ENCODE measurements around the gene MYOZ2. TPM values are rescaled to one million over a fixed set of nuclear protein-coding genes. Genes with fewer than 3 reads are reported as not detected.

MYOZ2 gene
- total RNA-seq, 3 donors from 2014 or later (not counting 1 experiment from before 2014, with no cell fraction given) = not detected

DNA sequence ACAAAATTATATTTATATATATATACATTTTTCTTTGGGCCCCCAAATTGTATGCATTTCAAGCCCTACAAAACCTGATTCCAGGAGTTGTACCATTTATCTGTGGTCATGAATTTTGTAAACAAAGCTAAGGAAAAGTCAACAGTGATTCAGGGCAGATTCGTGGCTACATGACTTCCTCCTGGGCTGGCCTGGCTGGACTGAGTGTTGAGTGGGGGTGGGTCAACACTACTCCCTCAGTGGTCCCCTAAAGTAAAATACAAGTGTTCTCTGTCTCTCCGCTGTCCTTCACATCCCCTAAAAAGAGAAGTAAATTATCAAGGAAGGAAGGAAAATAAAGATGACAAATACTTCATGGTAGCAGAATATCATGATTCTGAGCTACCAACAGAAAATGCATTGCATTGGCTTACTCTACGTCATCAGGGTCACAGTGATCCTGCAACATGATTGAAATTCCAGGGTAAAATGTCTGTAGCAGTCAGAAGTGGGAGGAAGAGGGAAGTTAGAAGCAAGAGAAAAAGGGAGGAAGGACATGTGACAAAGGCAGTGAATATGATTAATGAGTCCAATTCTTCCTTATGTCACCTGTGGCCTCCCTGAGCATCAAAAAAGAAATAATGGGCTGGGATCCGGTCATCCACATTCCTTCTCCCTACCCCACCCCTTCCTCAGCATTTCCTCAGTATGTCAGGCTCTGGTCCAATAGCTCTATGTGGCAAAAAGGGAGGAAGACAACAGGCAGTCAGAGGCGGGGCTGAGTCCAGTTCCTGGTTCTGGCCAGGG lies 42.4 kb upstream of the MYOZ2 start:
- peaks cover 3 to 8% of the 10 kb centered on the region in 2 donors for H3K27me3 Mint-ChIP-seq (ENCODE audit: low read depth in 2 of 2)
- Histone ChIP-seq H3K9me3 (ENCODE audit: control insufficient read depth, insufficient read depth, low read length) (no peaks in the 10 kb centered on the region), H3K4me3 (ENCODE audit: low read length) (no peak overlapping the region), H3K27ac (ENCODE audit: low read length) (no peak overlapping the region), H3K36me3 (ENCODE audit: control insufficient read depth, insufficient read depth, low read length) (no peaks in the 10 kb centered on the region), H3K4me1 (ENCODE audit: control insufficient read depth, insufficient read depth, low read length) (no peaks in the 10 kb centered on the region), H3K27me3 (ENCODE audit: control insufficient read depth, insufficient read depth, low read length) (no peaks in the 10 kb centered on the region)
- no peak overlapping the region for H3K27ac Mint-ChIP-seq
- H3K9me3 Mint-ChIP-seq = peaks cover 0 to 2% of the 10 kb centered on the region in 2 donors
- no peaks in the 10 kb centered on the region for H3K36me3 Mint-ChIP-seq
- DNase-seq = no peak
- H3K4me3 Mint-ChIP-seq = no peak overlapping the region
- intact Hi-C loops (cut with micrococcal nuclease) = no loop called here
- TF ChIP-seq, protein P1, sequence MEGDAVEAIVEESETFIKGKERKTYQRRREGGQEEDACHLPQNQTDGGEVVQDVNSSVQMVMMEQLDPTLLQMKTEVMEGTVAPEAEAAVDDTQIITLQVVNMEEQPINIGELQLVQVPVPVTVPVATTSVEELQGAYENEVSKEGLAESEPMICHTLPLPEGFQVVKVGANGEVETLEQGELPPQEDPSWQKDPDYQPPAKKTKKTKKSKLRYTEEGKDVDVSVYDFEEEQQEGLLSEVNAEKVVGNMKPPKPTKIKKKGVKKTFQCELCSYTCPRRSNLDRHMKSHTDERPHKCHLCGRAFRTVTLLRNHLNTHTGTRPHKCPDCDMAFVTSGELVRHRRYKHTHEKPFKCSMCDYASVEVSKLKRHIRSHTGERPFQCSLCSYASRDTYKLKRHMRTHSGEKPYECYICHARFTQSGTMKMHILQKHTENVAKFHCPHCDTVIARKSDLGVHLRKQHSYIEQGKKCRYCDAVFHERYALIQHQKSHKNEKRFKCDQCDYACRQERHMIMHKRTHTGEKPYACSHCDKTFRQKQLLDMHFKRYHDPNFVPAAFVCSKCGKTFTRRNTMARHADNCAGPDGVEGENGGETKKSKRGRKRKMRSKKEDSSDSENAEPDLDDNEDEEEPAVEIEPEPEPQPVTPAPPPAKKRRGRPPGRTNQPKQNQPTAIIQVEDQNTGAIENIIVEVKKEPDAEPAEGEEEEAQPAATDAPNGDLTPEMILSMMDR (IDR thresholded peaks at IDR 0.05) = no peak
- no peaks in the 10 kb centered on the region for H3K4me1 Mint-ChIP-seq
- no peak for ATAC-seq
- 75% methylated on average over 4 of the region's 5 CpGs for WGBS (ENCODE audit: insufficient coverage)

DNA sequence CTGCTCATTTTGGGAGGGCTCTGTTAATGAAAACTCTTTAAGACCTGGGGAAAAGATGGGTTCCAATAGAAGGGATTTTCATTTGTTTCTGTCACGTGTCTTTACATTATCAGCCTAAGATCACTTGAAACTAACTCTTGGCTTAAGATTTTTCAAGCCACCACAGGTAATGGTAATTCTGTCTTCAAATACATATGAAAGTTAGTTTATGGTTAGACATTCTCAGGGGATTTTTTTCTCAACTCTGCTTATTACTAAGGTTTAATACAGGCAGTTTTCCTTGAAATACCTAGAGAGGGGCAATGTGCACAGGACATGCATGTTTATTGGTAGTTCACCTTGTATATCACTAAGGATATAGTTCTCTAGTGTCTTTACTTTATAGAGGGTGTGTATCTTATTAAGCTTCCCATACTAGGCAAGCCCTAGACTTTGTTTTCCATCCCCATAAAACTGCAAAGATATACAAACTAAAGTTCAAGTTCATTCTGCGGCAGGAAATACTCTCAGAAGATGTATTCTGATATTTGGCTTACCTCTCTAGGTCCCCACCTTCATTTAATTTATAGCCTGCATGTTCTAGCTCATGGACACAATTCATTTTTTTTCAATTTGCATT lies 38.2 kb upstream of the MYOZ2 start:
- Histone ChIP-seq H3K9me3 (ENCODE audit: control insufficient read depth, insufficient read depth, low read length) (no peaks in the 10 kb centered on the region), H3K36me3 (ENCODE audit: control insufficient read depth, insufficient read depth, low read length) (no peaks in the 10 kb centered on the region), H3K4me3 (ENCODE audit: low read length) (no peak overlapping the region), H3K27me3 (ENCODE audit: control insufficient read depth, insufficient read depth, low read length) (no peaks in the 10 kb centered on the region), H3K4me1 (ENCODE audit: control insufficient read depth, insufficient read depth, low read length) (no peaks in the 10 kb centered on the region), H3K27ac (ENCODE audit: low read length) (no peak overlapping the region)
- Mint-ChIP-seq H3K36me3 (no peaks in the 10 kb centered on the region), H3K27me3 (ENCODE audit: low read depth in 2 of 2) (peaks cover 3 to 11% of the 10 kb centered on the region in 2 donors), H3K27ac (no peak overlapping the region), H3K4me1 (no peaks in the 10 kb centered on the region), H3K9me3 (no peaks in the 10 kb centered on the region), H3K4me3 (no peak overlapping the region)
- 100% methylated on average over 1 of the region's 2 CpGs for WGBS (ENCODE audit: insufficient coverage)
- intact Hi-C loops (cut with micrococcal nuclease) = no loop called here
- TF ChIP-seq, protein P1 (IDR thresholded peaks at IDR 0.05) = no peak
- DNase-seq = no peak
- no peak for ATAC-seq

DNA sequence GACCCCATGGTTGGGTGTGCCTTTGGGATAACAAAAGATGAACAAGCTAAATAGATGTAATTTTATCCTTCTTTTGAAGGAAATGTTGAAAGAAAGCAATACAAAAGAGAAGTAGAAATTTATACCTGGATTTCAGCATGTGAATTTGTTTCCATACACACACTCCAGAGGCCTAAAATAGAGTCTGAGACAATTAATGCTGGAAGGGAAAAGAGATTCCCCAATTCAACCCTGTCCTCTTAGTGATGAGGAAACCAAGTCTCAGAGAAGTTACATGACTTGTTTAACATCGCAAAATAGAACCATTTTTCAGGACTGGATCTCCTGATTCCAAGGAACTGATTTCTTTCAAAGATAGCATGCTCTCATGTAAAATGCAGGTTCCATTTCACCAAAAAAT lies 37.3 kb upstream of the MYOZ2 start:
- Mint-ChIP-seq H3K9me3 (no peaks in the 10 kb centered on the region), H3K27me3 (ENCODE audit: low read depth in 2 of 2) (peaks cover 3 to 11% of the 10 kb centered on the region in 2 donors), H3K4me1 (no peaks in the 10 kb centered on the region), H3K4me3 (no peak overlapping the region), H3K36me3 (no peaks in the 10 kb centered on the region), H3K27ac (no peak overlapping the region)
- no peak overlapping the region for H3K4me3 ChIP-seq (ENCODE audit: low read length)
- H3K27me3 ChIP-seq (ENCODE audit: control insufficient read depth, insufficient read depth, low read length) = no peaks in the 10 kb centered on the region
- intact Hi-C loops (cut with micrococcal nuclease) = no loop called here
- no peak overlapping the region for H3K27ac ChIP-seq (ENCODE audit: low read length)
- no peaks in the 10 kb centered on the region for H3K9me3 ChIP-seq (ENCODE audit: control insufficient read depth, insufficient read depth, low read length)
- no peak for ATAC-seq
- 100% methylated on average over 1 of the region's 1 CpG for WGBS (ENCODE audit: insufficient coverage)
- TF ChIP-seq, protein P1 (IDR thresholded peaks at IDR 0.05) = no peak
- no peaks in the 10 kb centered on the region for H3K36me3 ChIP-seq (ENCODE audit: control insufficient read depth, insufficient read depth, low read length)
- DNase-seq = no peak
- no peaks in the 10 kb centered on the region for H3K4me1 ChIP-seq (ENCODE audit: control insufficient read depth, insufficient read depth, low read length)

Data from natural killer cell (primary cell).